IPS-15b (cell line): Measurements from ENCODE around the gene SCART1.

Experiments used
- H3K27me3 ChIP-seq: one replicate; pipeline ENCODE4 v1.6.1; 2013; ENCODE audit warnings: low read length; ENCODE audit not compliant: control insufficient read depth, insufficient read depth
- H3K36me3 ChIP-seq: one replicate; pipeline ENCODE4 v1.6.1; 2013; ENCODE audit warnings: low read length; ENCODE audit not compliant: control insufficient read depth, insufficient read depth
- H3K4me1 ChIP-seq: one replicate; pipeline ENCODE4 v1.6.1; 2013; ENCODE audit warnings: mild to moderate bottlenecking, low read length; ENCODE audit not compliant: control insufficient read depth, insufficient read depth
- H3K4me3 ChIP-seq: one replicate; pipeline ENCODE4 v1.5.1; 2013; ENCODE audit warnings: low read depth, low read length
- H3K9ac ChIP-seq: one replicate; pipeline ENCODE4 v1.6.1; 2013; ENCODE audit warnings: low read depth, mild to moderate bottlenecking, low read length
- H3K9me3 ChIP-seq: one replicate; pipeline ENCODE4 v1.6.1; 2013; ENCODE audit warnings: mild to moderate bottlenecking, low read length; ENCODE audit not compliant: control insufficient read depth, insufficient read depth

Gene SCART1

DNA sequence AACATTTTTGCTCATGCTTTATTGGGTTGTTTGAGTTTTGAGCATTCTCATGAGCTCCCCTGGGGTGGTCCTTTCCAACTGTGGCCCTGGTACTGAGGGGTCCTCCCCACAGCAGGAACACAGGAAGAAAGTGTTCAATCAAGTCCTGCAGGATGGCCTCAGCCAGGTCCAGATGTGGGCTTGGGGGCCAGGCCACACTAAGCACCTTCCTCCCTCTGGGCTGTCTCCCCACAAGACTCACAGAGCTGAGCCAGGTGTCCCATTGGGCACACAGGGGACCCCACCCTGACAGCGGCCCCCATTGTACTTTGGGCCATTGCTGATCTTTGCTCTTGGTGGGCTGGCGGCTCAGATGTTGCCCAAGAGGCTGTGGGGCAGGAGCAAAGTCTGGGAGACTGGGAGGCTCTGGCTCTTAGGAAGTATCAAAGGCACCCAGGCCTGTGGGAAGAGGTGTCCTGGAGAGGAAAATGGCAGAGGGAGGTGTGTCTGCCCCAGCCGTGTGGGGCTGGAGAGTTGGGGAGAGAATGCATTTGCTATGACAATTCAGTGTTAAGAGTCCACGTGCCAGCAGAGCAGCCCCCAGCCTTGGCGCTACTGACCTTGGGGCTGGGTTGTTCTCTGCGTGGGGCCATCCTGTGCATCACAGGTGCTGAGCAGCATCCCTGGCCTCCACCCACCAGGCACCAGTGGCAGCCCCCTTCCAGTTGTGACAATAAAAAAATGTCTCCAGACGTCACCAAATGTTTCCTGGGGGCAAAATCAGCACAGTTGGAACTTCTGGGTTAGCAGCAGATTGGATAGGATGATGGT, 17.8 kb downstream of the SCART1 start:
- Histone ChIP-seq H3K9me3 (peaks cover 26% of the 10 kb centered on the region), H3K27me3 (no peaks in the 10 kb centered on the region), H3K36me3 (no peaks in the 10 kb centered on the region), H3K4me1 (no peaks in the 10 kb centered on the region), H3K9ac (no peak overlapping the region), H3K4me3 (no peak overlapping the region)

DNA sequence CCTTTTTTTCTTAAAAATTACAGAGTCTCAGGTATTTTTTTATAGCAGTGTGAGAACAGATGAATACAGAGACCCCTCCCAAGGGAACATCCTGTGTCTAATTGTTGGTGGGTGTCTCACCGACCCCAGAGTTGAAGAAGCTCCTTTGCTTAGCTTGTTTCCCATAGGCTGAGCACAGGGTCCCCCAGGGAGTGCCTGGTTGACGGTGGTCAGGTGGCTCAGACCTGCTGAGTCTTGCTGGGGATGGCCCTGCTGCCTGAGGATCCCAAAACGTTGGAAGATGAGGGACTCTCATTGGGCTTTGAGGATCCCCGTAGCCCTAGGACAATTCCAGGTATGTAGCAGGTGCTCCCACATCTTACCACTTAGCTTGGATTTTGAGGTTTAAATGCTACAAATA, 19.5 kb downstream of the SCART1 start:
- no peaks in the 10 kb centered on the region for H3K36me3 ChIP-seq
- H3K9me3 ChIP-seq, result peaks cover 21% of the 10 kb centered on the region
- no peaks in the 10 kb centered on the region for H3K27me3 ChIP-seq
- H3K9ac ChIP-seq, result no peak overlapping the region
- H3K4me1 ChIP-seq, result no peaks in the 10 kb centered on the region
- no peak overlapping the region for H3K4me3 ChIP-seq

GRCh38 chr10:133474027-133474426, 20.3 kb downstream of the SCART1 start:
- Histone ChIP-seq H3K36me3 (no peaks in the 10 kb centered on the region), H3K4me3 (no peak overlapping the region), H3K27me3 (no peaks in the 10 kb centered on the region), H3K9ac (no peak overlapping the region), H3K9me3 (peaks cover 21% of the 10 kb centered on the region), H3K4me1 (no peaks in the 10 kb centered on the region)

DNA sequence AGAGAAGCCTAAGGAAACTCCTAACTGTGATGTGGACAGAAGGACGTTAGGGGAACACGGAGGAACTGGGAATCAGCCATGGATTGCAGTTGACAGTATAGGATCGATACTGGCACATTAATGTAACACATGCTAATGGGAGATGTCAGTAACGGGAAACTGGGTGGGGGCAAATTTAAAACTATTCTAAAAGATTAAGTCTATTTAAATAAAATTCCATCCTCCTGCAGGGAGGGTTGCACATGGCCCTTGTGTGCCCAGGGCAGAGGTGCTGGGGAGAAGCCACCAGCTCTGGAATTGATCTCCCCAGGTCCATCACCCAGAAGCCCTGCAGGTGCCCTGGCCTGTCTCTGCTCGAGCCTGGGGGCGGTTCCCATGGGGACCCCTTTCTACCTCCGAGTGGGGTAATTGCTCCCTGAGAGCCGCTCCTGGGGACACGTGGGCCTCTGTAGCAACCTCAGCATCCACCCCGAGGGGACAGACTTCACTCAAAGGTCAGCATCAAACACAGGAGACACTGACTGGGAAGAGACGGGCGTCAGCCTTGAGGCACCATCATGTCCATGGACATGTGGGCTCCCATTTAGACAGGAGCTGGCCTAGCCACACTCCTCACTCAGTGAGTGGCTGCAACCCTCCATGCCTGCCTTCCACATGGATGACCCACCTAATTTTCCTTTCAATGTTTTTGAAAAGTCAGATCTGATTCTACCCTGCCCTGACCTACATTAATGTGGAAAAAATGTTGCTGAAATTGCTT, 21.1 kb downstream of the SCART1 start:
- Histone ChIP-seq H3K4me1 (no peaks in the 10 kb centered on the region), H3K9ac (no peak overlapping the region), H3K36me3 (no peaks in the 10 kb centered on the region), H3K27me3 (no peaks in the 10 kb centered on the region), H3K9me3 (peaks cover 21% of the 10 kb centered on the region), H3K4me3 (no peak overlapping the region)

DNA sequence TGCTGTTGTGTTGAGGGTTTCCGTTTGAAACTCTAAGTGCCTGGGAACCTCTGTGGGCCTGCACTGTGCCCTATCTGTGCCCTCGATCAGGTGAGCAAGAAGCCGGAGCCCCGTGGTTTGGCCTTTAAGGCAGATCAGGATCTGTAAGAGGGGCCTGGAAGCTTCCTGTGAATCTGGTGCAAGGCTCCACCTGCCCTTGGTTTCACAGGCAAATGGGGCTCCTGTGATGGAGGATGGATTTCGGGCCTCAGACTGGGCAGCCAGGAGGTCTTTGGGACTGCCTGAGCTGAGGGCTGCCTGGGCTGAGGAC, 21.6 kb downstream of the SCART1 start:
- peaks cover 21% of the 10 kb centered on the region for H3K9me3 ChIP-seq
- H3K27me3 ChIP-seq, result no peaks in the 10 kb centered on the region
- no peak overlapping the region for H3K9ac ChIP-seq
- H3K4me1 ChIP-seq, result no peaks in the 10 kb centered on the region
- no peak overlapping the region for H3K4me3 ChIP-seq
- no peaks in the 10 kb centered on the region for H3K36me3 ChIP-seq

DNA sequence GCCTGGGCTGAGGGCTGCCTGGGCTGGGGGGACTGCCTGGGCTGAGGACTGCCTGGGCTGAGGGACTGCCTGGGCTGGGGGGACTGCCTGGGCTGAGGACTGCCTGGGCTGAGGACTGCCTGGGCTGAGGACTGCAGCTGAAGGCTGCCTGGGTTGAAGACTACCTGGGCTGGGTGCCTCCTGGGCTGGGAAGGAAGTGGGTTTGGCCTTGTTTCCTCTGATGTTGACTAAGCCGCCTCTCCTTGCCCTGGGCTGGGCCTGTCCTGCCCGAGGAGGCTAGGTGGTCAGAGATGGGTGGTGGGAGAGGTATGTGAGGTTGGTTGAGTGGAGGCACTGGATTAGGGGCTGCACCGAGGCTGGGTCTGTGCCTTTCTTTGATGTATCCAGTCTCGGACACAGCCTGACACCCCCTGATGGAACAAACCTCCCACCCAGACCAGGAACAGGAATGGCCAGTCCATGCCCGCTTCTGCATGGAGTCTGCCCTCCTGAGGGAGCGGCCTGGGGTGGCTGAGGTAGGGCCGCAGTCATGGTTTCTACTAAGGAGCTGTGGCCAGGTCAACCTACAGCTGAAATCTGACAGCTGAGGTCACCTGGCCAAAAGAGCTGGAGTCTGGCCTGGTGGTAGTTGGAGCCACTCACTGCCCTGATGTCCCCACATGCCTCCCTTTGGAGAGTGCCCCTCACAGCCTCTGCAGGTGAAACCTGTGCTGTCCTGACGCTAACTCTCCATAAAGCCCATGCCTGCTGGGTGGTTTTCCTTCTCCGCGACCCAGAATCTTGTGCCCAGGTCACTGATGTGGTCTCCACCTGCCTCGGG, 22.3 kb downstream of the SCART1 start:
- Histone ChIP-seq H3K27me3 (no peaks in the 10 kb centered on the region), H3K4me1 (no peaks in the 10 kb centered on the region), H3K9me3 (peaks cover 20% of the 10 kb centered on the region), H3K9ac (no peak overlapping the region), H3K4me3 (no peak overlapping the region), H3K36me3 (no peaks in the 10 kb centered on the region)

DNA sequence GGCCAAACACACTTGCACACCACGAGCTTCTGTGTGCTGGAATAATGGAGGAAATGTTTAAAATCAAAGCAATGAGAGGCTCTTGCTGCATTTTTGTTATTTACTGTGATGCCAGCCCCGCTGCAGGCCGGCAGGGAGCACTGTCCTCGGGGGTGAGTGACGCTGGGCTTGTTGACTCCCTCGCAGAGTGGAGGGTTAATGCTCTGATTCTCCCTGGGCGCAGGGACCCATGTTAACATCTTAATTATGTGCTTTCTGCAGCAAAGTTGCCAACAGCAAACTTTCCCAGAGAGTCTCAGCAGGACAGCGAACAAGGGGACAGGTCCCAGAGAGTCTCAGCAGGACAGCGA, 22.9 kb downstream of the SCART1 start:
- no peaks in the 10 kb centered on the region for H3K36me3 ChIP-seq
- no peaks in the 10 kb centered on the region for H3K4me1 ChIP-seq
- H3K4me3 ChIP-seq, result no peak overlapping the region
- H3K9ac ChIP-seq, result no peak overlapping the region
- peaks cover 23% of the 10 kb centered on the region for H3K9me3 ChIP-seq
- H3K27me3 ChIP-seq, result no peaks in the 10 kb centered on the region

DNA sequence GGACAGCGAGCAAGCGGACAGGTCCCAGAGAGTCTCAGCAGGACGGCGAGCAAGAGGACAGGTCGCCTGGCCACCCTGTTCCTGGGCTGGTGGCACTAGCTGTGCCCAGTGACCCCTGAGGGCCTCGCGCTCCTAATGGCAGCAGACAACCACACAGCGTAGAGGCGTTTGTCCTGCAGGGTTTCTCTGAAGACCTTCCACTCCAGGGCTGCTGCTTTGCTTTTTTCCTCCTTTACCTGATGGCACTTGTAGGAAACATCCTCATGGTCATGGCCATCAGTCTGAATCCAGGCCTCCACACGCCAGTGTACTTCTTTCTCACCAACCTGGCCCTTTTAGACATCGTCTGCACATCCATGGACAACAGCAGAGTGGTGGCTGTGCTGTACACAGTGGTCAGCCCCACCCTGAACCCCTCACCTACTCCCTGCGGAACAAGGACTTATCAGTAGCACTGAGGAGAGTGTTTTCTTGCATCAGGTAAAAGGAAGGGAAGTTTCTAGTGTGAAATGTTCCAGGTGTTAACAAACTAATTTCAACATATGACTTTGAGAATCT, 27.4 kb downstream of the SCART1 start:
- Histone ChIP-seq H3K4me3 (no peak overlapping the region), H3K36me3 (no peaks in the 10 kb centered on the region), H3K9me3 (peaks cover 16% of the 10 kb centered on the region), H3K4me1 (no peaks in the 10 kb centered on the region), H3K9ac (no peak overlapping the region), H3K27me3 (no peaks in the 10 kb centered on the region)

DNA sequence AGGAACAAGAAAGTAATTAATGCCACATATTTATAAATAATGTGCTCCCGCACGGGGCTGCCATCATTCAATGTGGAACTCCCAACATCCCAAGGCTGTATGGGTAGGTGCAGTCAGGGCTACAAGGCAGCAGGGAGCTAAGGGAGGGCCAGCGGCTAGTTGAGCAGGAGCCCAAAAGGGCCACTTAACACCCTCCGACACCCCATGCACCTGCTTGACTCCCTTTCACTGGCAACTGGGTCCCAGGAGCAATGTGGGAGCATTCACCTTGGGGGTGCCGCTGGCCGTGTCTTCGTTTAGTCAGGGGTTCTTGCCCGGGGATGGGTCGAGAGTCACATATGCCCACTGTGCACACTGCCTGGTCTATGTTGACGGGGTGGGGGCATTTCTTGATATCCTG, 27.9 kb downstream of the SCART1 start:
- Histone ChIP-seq H3K36me3 (no peaks in the 10 kb centered on the region), H3K9ac (no peak overlapping the region), H3K27me3 (no peaks in the 10 kb centered on the region), H3K4me3 (no peak overlapping the region), H3K4me1 (no peaks in the 10 kb centered on the region), H3K9me3 (peaks cover 12% of the 10 kb centered on the region)

DNA sequence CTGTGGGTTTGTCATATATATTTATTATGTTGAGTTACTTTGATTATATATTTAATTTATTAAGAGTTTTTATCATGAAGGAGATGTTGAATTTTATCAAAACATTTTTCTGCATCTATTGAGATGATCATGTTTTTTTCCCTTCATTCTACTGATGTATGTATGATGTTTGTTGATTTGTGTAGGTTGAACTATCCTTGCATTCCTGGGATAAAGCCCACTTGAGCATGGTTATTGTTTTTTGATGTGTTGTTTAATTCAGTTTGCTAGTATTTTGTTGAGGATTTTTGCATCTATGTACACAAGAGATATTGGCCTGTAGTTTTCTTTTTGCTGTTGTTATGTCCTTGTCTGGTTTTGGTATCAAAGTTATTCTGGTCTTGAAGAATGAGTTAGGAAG, 31.1 kb downstream of the SCART1 start:
- no peak overlapping the region for H3K9ac ChIP-seq
- no peaks in the 10 kb centered on the region for H3K4me1 ChIP-seq
- no peak overlapping the region for H3K4me3 ChIP-seq
- H3K27me3 ChIP-seq, result no peaks in the 10 kb centered on the region
- H3K9me3 ChIP-seq, result peaks cover 16% of the 10 kb centered on the region
- no peaks in the 10 kb centered on the region for H3K36me3 ChIP-seq

DNA sequence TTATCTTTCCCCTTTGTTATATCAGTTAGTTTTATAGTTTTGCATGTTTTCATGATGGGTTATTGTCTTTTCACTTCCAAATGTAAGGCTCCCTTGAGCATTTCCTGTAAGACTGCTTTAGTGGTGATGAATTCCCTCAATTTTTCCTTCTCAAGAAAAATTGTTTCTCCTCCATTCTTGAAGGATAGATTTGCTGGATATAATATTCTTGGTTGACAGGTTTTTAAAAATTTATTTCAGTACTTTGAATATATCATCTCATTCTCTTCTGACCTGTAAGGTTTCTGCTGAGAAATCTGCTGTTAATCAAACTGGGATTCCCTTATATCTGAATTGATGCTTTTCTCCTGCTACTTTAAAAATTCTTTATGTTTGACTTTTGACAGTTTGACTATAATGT, 33.3 kb downstream of the SCART1 start:
- peaks cover 11% of the 10 kb centered on the region for H3K9me3 ChIP-seq

More for the DNA sequence above, 33.3 kb downstream of the SCART1 start:
- no peaks in the 10 kb centered on the region for H3K4me1 ChIP-seq
- H3K9ac ChIP-seq, result no peak overlapping the region
- H3K27me3 ChIP-seq, result no peaks in the 10 kb centered on the region
- H3K36me3 ChIP-seq, result no peaks in the 10 kb centered on the region
- no peak overlapping the region for H3K4me3 ChIP-seq
